ENCODE data around the gene MMP7.
A peak's percentile ranks its signal among the peaks of the same experiment; 100 is the strongest.

The MMP7 gene

DNA sequence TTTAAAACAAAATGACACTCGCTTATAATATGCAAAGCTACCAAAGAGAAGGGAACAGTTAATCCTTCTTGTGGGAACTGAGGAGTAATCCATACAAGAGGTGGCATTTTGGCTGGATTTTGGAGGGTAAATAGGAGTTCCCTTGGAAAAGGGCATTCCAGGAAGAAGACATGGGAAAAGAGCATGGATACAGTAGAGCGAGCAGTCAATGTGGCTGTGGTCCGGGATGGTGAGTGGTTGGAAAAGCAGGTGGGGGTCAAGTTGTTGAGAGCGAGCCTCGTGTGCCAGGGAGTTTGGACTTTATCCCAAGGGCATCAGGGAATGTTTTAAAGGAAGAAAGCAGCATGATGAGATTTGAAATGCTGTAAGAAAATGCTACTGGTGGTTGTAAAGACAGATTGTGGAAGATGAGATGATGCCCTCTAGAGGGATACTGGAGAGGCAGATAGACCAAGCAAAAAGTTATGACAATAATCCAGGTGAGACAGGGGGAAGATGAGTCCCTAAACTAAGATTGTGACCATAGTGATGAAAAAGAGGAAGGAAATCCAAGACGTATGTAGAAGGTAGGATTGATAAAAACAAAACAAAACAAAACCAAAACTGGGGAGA, 3.8 kb upstream of the MMP7 start:
- no peak overlapping the region for H3K4me3 ChIP-seq (ENCODE audit: low read length)
- no peaks in the 10 kb centered on the region for H3K79me2 ChIP-seq (ENCODE audit: control insufficient read depth, low read length)
- H3K4me2 ChIP-seq (ENCODE audit: low read length): peak overlapping the region; percentile 5; the same call in 1 of the 2 replicates

GRCh38 chr11:102528618-102529017, 1.9 kb downstream of the MMP7 start:
- Histone ChIP-seq H3K27me3 (ENCODE audit: control insufficient read depth, low read length) (no peaks in the 10 kb centered on the region), H3F3A (ENCODE audit: control insufficient read depth, insufficient read depth) (no peaks in the 10 kb centered on the region), H3K9me2 (replicated peaks; ENCODE audit: control insufficient read depth, low read length) (no peaks in the 10 kb centered on the region), H4K20me1 (ENCODE audit: control insufficient read depth, insufficient read depth, low read depth, low read length) (no peaks in the 10 kb centered on the region), H3K36me3 (ENCODE audit: control insufficient read depth, low read length) (no peaks in the 10 kb centered on the region), H3K79me2 (ENCODE audit: control insufficient read depth, low read length) (no peaks in the 10 kb centered on the region), H3K27ac (ENCODE audit: low read depth, low read length) (no peak overlapping the region), H3K9me3 (ENCODE audit: control insufficient read depth, insufficient read depth, low read length) (no peaks in the 10 kb centered on the region), H3K4me3 (ENCODE audit: low read length) (no peak overlapping the region), H3K4me1 (ENCODE audit: control insufficient read depth, low read length) (peaks cover 9% of the 10 kb centered on the region), H3K4me2 (ENCODE audit: low read length) (no peak overlapping the region)
- no peak for TF ChIP-seq CTCF (IDR thresholded peaks at IDR 0.05; ENCODE audit: low read depth, low read length, poor library complexity, severe bottlenecking)

More for the DNA sequence above, 3.8 kb upstream of the MMP7 start:
- H3K27ac ChIP-seq (ENCODE audit: low read depth, low read length): no peak overlapping the region
- H3K27me3 ChIP-seq (ENCODE audit: control insufficient read depth, low read length): no peaks in the 10 kb centered on the region
- no peaks in the 10 kb centered on the region for H4K20me1 ChIP-seq (ENCODE audit: control insufficient read depth, insufficient read depth, low read depth, low read length)
- H3K36me3 ChIP-seq (ENCODE audit: control insufficient read depth, low read length): no peaks in the 10 kb centered on the region
- H3K9me3 ChIP-seq (ENCODE audit: control insufficient read depth, insufficient read depth, low read length): peaks cover 3% of the 10 kb centered on the region; the same call in 1 of the 2 replicates
- no peaks in the 10 kb centered on the region for H3K9me2 ChIP-seq (replicated peaks; ENCODE audit: control insufficient read depth, low read length)
- peaks cover 53% of the 10 kb centered on the region for H3K4me1 ChIP-seq (ENCODE audit: control insufficient read depth, low read length)
- TF ChIP-seq CTCF (IDR thresholded peaks at IDR 0.05; ENCODE audit: low read depth, low read length, poor library complexity, severe bottlenecking) (peak; percentile 64), EZH2phosphoT487 (IDR thresholded peaks at IDR 0.05; ENCODE audit: borderline replicate concordance, low read length) (no peak)
- no peaks in the 10 kb centered on the region for H3F3A ChIP-seq (ENCODE audit: control insufficient read depth, insufficient read depth)

- H4K20me1 ChIP-seq (ENCODE audit: control insufficient read depth, insufficient read depth, low read depth, low read length): no peaks in the 10 kb centered on the region
- no peaks in the 10 kb centered on the region for H3K9me3 ChIP-seq (ENCODE audit: control insufficient read depth, insufficient read depth, low read length)
- no peaks in the 10 kb centered on the region for H3K36me3 ChIP-seq (ENCODE audit: control insufficient read depth, low read length)
- H3K27me3 ChIP-seq (ENCODE audit: control insufficient read depth, low read length): no peaks in the 10 kb centered on the region
- peaks cover 14% of the 10 kb centered on the region for H3K4me1 ChIP-seq (ENCODE audit: control insufficient read depth, low read length)
- no peaks in the 10 kb centered on the region for H3K79me2 ChIP-seq (ENCODE audit: control insufficient read depth, low read length)
- H3K4me2 ChIP-seq (ENCODE audit: low read length): no peak overlapping the region
- H3K9me2 ChIP-seq (replicated peaks; ENCODE audit: control insufficient read depth, low read length): no peaks in the 10 kb centered on the region
- no peak overlapping the region for H3K27ac ChIP-seq (ENCODE audit: low read depth, low read length)
- no peak overlapping the region for H3K4me3 ChIP-seq (ENCODE audit: low read length)
- TF ChIP-seq CTCF (IDR thresholded peaks at IDR 0.05; ENCODE audit: low read depth, low read length, poor library complexity, severe bottlenecking) (no peak), EZH2phosphoT487 (IDR thresholded peaks at IDR 0.05; ENCODE audit: borderline replicate concordance, low read length) (no peak)
- no peaks in the 10 kb centered on the region for H3F3A ChIP-seq (ENCODE audit: control insufficient read depth, insufficient read depth)
These were observed 2.9 kb downstream of the MMP7 start for GRCh38 chr11:102527684-102528083.

Data from DOHH2 (cell line).